ENCODE data around the gene CASP10.

Gene CASP10

GRCh38 chr2:201185863-201186262 is 2.9 kb downstream of the CASP10 start:
- Histone ChIP-seq H3K4me3 (ENCODE audit: low read depth, low read length) (no peak overlapping the region), H3K27me3 (ENCODE audit: control insufficient read depth, insufficient read depth, low read length) (no peaks in the 10 kb centered on the region), H3K9me3 (ENCODE audit: control insufficient read depth, insufficient read depth, low read length) (no peaks in the 10 kb centered on the region), H3K36me3 (ENCODE audit: control insufficient read depth, insufficient read depth, low read length) (no peaks in the 10 kb centered on the region), H3K4me1 (ENCODE audit: control insufficient read depth, insufficient read depth, low read length) (no peaks in the 10 kb centered on the region), H3K9ac (ENCODE audit: low read depth, low read length) (no peak overlapping the region)

GRCh38 chr2:201186982-201187381 is 4.0 kb downstream of the CASP10 start:
- H3K9ac ChIP-seq (ENCODE audit: low read depth, low read length): no peak overlapping the region
- H3K27me3 ChIP-seq (ENCODE audit: control insufficient read depth, insufficient read depth, low read length): no peaks in the 10 kb centered on the region
- H3K4me1 ChIP-seq (ENCODE audit: control insufficient read depth, insufficient read depth, low read length): no peaks in the 10 kb centered on the region
- no peak overlapping the region for H3K4me3 ChIP-seq (ENCODE audit: low read depth, low read length)
- no peaks in the 10 kb centered on the region for H3K9me3 ChIP-seq (ENCODE audit: control insufficient read depth, insufficient read depth, low read length)
- H3K36me3 ChIP-seq (ENCODE audit: control insufficient read depth, insufficient read depth, low read length): no peaks in the 10 kb centered on the region

GRCh38 chr2:201188449-201188848 is 5.5 kb downstream of the CASP10 start:
- no peak overlapping the region for H3K9ac ChIP-seq (ENCODE audit: low read depth, low read length)
- no peaks in the 10 kb centered on the region for H3K36me3 ChIP-seq (ENCODE audit: control insufficient read depth, insufficient read depth, low read length)
- H3K27me3 ChIP-seq (ENCODE audit: control insufficient read depth, insufficient read depth, low read length): no peaks in the 10 kb centered on the region
- H3K4me1 ChIP-seq (ENCODE audit: control insufficient read depth, insufficient read depth, low read length): no peaks in the 10 kb centered on the region
- H3K4me3 ChIP-seq (ENCODE audit: low read depth, low read length): no peak overlapping the region
- H3K9me3 ChIP-seq (ENCODE audit: control insufficient read depth, insufficient read depth, low read length): no peaks in the 10 kb centered on the region

- Histone ChIP-seq H3K27me3 (ENCODE audit: control insufficient read depth, insufficient read depth, low read length) (no peaks in the 10 kb centered on the region), H3K4me3 (ENCODE audit: low read depth, low read length) (no peak overlapping the region), H3K9ac (ENCODE audit: low read depth, low read length) (no peak overlapping the region), H3K9me3 (ENCODE audit: control insufficient read depth, insufficient read depth, low read length) (no peaks in the 10 kb centered on the region), H3K4me1 (ENCODE audit: control insufficient read depth, insufficient read depth, low read length) (no peaks in the 10 kb centered on the region), H3K36me3 (ENCODE audit: control insufficient read depth, insufficient read depth, low read length) (no peaks in the 10 kb centered on the region)
Observed at GRCh38 chr2:201191132-201191875, 8.4 kb downstream of the CASP10 start.

- Histone ChIP-seq H3K36me3 (ENCODE audit: control insufficient read depth, insufficient read depth, low read length) (no peaks in the 10 kb centered on the region), H3K9me3 (ENCODE audit: control insufficient read depth, insufficient read depth, low read length) (no peaks in the 10 kb centered on the region), H3K4me3 (ENCODE audit: low read depth, low read length) (no peak overlapping the region), H3K4me1 (ENCODE audit: control insufficient read depth, insufficient read depth, low read length) (no peaks in the 10 kb centered on the region), H3K27me3 (ENCODE audit: control insufficient read depth, insufficient read depth, low read length) (no peaks in the 10 kb centered on the region), H3K9ac (ENCODE audit: low read depth, low read length) (no peak overlapping the region)
Observed at GRCh38 chr2:201194097-201194496, 11.2 kb downstream of the CASP10 start.

- Histone ChIP-seq H3K36me3 (ENCODE audit: control insufficient read depth, insufficient read depth, low read length) (no peaks in the 10 kb centered on the region), H3K4me1 (ENCODE audit: control insufficient read depth, insufficient read depth, low read length) (no peaks in the 10 kb centered on the region), H3K9ac (ENCODE audit: low read depth, low read length) (no peak overlapping the region), H3K9me3 (ENCODE audit: control insufficient read depth, insufficient read depth, low read length) (no peaks in the 10 kb centered on the region), H3K4me3 (ENCODE audit: low read depth, low read length) (no peak overlapping the region), H3K27me3 (ENCODE audit: control insufficient read depth, insufficient read depth, low read length) (no peaks in the 10 kb centered on the region)
Observed at GRCh38 chr2:201195331-201195730, 12.4 kb downstream of the CASP10 start.

GRCh38 chr2:201196003-201196402 is 13.1 kb downstream of the CASP10 start:
- Histone ChIP-seq H3K4me3 (ENCODE audit: low read depth, low read length) (no peak overlapping the region), H3K9ac (ENCODE audit: low read depth, low read length) (no peak overlapping the region), H3K27me3 (ENCODE audit: control insufficient read depth, insufficient read depth, low read length) (no peaks in the 10 kb centered on the region), H3K36me3 (ENCODE audit: control insufficient read depth, insufficient read depth, low read length) (no peaks in the 10 kb centered on the region), H3K9me3 (ENCODE audit: control insufficient read depth, insufficient read depth, low read length) (no peaks in the 10 kb centered on the region), H3K4me1 (ENCODE audit: control insufficient read depth, insufficient read depth, low read length) (no peaks in the 10 kb centered on the region)

- no peaks in the 10 kb centered on the region for H3K36me3 ChIP-seq (ENCODE audit: control insufficient read depth, insufficient read depth, low read length)
- no peak overlapping the region for H3K4me3 ChIP-seq (ENCODE audit: low read depth, low read length)
- no peaks in the 10 kb centered on the region for H3K9me3 ChIP-seq (ENCODE audit: control insufficient read depth, insufficient read depth, low read length)
- no peaks in the 10 kb centered on the region for H3K27me3 ChIP-seq (ENCODE audit: control insufficient read depth, insufficient read depth, low read length)
- H3K9ac ChIP-seq (ENCODE audit: low read depth, low read length): no peak overlapping the region
- no peaks in the 10 kb centered on the region for H3K4me1 ChIP-seq (ENCODE audit: control insufficient read depth, insufficient read depth, low read length)
Observed at GRCh38 chr2:201196803-201197202, 13.9 kb downstream of the CASP10 start.

GRCh38 chr2:201197781-201198180 is 14.8 kb downstream of the CASP10 start:
- Histone ChIP-seq H3K4me3 (ENCODE audit: low read depth, low read length) (no peak overlapping the region), H3K27me3 (ENCODE audit: control insufficient read depth, insufficient read depth, low read length) (no peaks in the 10 kb centered on the region), H3K4me1 (ENCODE audit: control insufficient read depth, insufficient read depth, low read length) (no peaks in the 10 kb centered on the region), H3K9ac (ENCODE audit: low read depth, low read length) (no peak overlapping the region), H3K9me3 (ENCODE audit: control insufficient read depth, insufficient read depth, low read length) (no peaks in the 10 kb centered on the region), H3K36me3 (ENCODE audit: control insufficient read depth, insufficient read depth, low read length) (no peaks in the 10 kb centered on the region)

- H3K36me3 ChIP-seq (ENCODE audit: control insufficient read depth, insufficient read depth, low read length): no peaks in the 10 kb centered on the region
- no peaks in the 10 kb centered on the region for H3K9me3 ChIP-seq (ENCODE audit: control insufficient read depth, insufficient read depth, low read length)
- H3K27me3 ChIP-seq (ENCODE audit: control insufficient read depth, insufficient read depth, low read length): no peaks in the 10 kb centered on the region
Observed at GRCh38 chr2:201199847-201200246, 16.9 kb downstream of the CASP10 start.

GRCh38 chr2:201200345-201200744 is 17.4 kb downstream of the CASP10 start:
- Histone ChIP-seq H3K9ac (ENCODE audit: low read depth, low read length) (no peak overlapping the region), H3K27me3 (ENCODE audit: control insufficient read depth, insufficient read depth, low read length) (no peaks in the 10 kb centered on the region), H3K36me3 (ENCODE audit: control insufficient read depth, insufficient read depth, low read length) (no peaks in the 10 kb centered on the region), H3K4me3 (ENCODE audit: low read depth, low read length) (no peak overlapping the region), H3K4me1 (ENCODE audit: control insufficient read depth, insufficient read depth, low read length) (no peaks in the 10 kb centered on the region), H3K9me3 (ENCODE audit: control insufficient read depth, insufficient read depth, low read length) (no peaks in the 10 kb centered on the region)

More at GRCh38 chr2:201199847-201200246, 16.9 kb downstream of the CASP10 start:
- Histone ChIP-seq H3K4me3 (ENCODE audit: low read depth, low read length) (no peak overlapping the region), H3K9ac (ENCODE audit: low read depth, low read length) (no peak overlapping the region), H3K4me1 (ENCODE audit: control insufficient read depth, insufficient read depth, low read length) (no peaks in the 10 kb centered on the region)

- no peaks in the 10 kb centered on the region for H3K4me1 ChIP-seq (ENCODE audit: control insufficient read depth, insufficient read depth, low read length)
Observed at GRCh38 chr2:201201371-201201770, 18.4 kb downstream of the CASP10 start.

More at GRCh38 chr2:201201371-201201770, 18.4 kb downstream of the CASP10 start:
- Histone ChIP-seq H3K36me3 (ENCODE audit: control insufficient read depth, insufficient read depth, low read length) (no peaks in the 10 kb centered on the region), H3K27me3 (ENCODE audit: control insufficient read depth, insufficient read depth, low read length) (no peaks in the 10 kb centered on the region), H3K9ac (ENCODE audit: low read depth, low read length) (no peak overlapping the region), H3K9me3 (ENCODE audit: control insufficient read depth, insufficient read depth, low read length) (no peaks in the 10 kb centered on the region), H3K4me3 (ENCODE audit: low read depth, low read length) (no peak overlapping the region)
